Esophagus mucosa (tissue), 1 donor: ENCODE data around the gene MACC1. TPM values are rescaled to one million over a fixed set of nuclear protein-coding genes. Genes with fewer than 3 reads are reported as not detected.
"Not testable (repeated sequence)": the region's sequence is repeated elsewhere in the genome, so short reads cannot be mapped to it uniquely, and the experiment has no call there.

Experiments
- ATAC-seq: fragments of 200-7000 bp; cut with Tn5 transposase; one replicate; pipeline ENCODE4 v1.9.1; 2020
- total RNA-seq: library from RNA; stranded (reverse); gene quantifications from one replicate; pipeline ENCODE4 v1.2.4, GENCODE V29; 2023
- donor health status: DM: yes; HTN: yes; CAD: no.

The MACC1 gene
- total RNA-seq, 1 donor from 2014 or later: 22.3 TPM

DNA sequence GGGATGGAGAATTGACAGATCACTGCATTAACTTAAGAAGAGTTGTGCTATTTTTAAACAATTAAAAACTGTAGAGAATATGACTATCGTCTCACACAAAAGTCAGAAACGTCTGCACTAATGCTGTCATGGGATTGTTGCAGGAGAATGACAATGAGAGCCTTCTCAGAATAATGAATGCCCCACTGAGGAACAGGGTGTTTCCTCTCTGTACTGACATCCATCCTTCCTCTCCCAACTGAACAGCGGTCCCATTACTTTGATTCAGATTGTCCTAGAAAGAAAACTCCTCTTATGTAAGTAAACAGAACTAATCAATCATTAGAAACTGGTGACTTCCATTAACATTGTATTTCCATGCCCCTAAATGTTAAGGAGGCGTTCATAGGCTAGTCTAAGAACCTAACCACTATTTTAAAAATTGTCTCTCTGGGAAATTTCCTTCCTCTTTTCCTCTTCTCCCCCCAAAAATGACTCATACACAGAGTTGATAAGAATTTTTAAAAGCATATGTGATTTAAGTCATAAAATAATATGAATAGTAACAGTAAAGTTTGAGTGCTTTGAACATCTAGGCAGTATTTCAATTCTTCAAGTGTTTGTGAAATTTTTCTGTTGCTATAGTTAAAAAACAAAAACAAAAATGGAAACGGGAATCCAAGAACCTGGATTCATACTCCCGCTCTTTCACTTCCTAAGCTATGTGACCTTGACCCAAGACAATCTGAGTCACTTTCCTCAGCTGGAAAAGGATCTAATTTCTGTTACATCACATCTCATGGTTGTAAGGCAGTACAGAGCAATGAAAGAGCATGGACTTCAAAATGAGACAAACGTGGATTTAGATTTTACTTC, 12.7 kb upstream of the MACC1 start:
- ATAC-seq: no peak

DNA sequence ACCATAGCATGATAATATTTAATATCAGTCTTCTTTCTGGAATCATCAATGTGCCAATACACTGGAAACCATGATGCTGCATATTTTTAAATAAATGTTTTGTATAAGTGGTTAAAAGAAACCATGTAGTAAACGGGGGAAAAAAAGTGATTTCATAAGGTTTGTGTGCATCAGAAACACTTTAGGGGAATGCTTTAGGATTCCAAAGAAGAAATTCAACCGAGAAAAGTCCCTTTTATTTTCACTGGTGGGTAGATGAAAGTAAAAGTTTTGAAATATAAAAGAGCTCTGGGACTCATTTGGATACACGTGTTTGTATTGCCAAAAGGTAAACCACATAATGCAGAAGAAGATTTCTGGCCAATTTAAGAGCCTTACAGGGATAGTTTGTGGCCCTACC, 11.9 kb upstream of the MACC1 start:
- no peak for ATAC-seq

DNA sequence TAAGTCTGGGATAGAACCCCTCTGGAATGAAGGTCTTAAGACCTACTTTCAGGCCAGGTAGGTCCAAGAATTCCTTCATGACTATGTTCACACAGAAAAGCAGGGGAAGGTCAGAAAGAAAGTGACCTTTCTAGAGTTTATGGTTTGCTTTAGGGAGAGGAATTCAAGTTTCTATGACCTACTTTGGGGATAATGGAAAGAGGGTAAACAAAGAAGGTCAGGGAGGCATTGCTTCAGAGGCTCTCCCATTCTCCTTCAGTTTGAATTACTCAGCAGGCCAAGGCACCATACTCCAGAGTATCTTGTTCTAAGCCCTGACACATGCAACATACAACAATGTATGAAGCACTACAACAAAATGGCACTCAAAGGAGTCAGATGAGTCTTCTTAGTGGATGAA, 11.5 kb upstream of the MACC1 start:
- ATAC-seq: no peak

DNA sequence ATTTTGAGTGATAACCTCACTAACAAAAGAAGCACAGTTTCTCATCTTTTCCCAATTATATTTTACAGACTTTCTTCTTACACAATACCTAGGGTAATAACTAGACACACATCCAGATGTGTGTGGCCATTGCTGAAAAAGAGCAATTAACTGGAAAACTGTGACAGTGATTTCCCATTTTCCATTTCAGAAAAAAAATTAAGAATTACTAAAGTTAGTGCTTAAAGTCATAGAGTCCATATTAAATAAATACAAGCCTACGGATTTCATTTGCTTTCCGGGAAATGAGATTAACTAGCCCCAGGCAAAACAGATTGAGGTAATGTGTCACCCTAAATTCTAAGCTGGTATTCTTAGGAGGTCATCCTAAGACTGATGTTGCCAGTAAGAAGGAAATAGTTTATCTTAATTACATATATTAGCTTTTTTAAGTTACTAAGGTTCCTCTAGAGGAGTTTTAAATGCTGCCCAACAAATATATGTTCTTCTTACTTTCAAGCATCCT, 10.2 kb upstream of the MACC1 start:
- ATAC-seq: no peak

DNA sequence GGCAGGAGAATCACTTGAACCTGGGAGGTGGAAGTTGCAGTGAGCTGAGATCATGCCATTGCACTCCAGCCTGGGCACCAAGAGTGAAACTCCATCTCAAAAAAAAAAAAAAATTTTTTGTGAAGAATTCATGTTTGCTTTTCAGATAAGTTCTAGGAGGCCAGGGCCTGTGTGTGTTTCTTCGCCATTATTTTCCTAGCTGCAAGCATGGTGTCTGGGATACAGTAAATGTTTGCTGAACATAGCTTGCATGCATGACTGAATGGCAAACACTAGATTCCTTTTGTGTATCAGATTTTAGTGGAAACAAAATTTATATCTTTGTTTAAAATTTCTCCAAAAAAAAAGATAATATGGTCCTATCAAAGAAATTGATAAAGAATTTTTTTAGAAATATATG, 9.7 kb upstream of the MACC1 start:
- ATAC-seq: no peak

DNA sequence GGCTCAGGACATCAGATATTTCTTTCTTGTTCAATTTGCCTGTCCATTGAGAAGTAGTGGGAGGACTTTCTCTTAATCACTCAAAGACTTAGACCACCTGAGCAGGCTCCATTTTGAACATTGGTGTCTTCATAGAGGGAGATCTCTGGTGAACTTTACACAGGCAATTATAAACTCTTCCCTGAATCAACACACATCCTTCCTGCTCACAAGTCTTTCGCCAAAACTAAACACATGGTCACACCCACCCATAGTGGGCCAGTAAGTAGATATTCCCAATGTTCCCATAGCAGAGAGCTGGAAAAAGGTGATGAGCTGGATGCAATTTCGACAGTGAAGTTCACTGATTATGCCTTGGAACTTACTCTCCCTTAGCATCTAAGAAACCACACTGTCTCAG, 8.2 kb upstream of the MACC1 start:
- no peak for ATAC-seq

DNA sequence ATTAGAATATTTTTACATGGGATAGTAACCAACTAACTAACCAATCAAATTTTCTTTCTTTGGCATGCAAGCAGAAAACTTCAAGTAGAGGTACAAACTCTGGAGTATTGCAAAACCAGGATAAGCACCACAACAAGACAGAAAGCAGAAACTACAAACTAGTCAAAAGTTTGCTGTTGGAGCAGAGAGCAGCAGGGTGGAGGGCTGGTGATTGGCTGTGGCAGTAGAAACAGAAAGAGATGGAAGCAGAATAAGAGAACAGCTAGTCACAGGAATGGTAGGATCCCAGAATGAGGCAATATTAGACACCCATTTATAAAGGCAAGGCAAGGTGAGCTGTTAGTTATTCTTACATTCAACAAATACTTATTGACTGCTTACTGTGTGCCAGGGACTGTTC, 6.8 kb upstream of the MACC1 start:
- no peak for ATAC-seq

DNA sequence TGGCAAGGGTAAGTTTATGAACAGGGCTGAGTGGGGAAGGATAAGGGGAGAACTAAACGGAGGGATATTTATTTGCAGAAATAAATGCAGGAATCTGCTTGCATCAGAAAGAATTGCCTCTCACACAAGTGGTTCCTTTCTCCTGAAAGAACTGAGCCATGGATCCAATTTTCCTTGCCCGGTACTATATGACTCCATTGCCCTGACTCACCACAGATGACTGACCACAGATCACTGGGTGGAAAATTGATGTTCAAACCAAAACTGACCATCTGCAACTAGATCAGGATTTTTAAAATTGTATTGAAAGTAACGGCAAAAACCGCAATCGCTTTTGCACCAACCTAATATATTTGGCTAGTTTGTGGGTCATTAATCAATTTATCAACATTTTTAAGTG, 6.2 kb upstream of the MACC1 start:
- no peak for ATAC-seq

DNA sequence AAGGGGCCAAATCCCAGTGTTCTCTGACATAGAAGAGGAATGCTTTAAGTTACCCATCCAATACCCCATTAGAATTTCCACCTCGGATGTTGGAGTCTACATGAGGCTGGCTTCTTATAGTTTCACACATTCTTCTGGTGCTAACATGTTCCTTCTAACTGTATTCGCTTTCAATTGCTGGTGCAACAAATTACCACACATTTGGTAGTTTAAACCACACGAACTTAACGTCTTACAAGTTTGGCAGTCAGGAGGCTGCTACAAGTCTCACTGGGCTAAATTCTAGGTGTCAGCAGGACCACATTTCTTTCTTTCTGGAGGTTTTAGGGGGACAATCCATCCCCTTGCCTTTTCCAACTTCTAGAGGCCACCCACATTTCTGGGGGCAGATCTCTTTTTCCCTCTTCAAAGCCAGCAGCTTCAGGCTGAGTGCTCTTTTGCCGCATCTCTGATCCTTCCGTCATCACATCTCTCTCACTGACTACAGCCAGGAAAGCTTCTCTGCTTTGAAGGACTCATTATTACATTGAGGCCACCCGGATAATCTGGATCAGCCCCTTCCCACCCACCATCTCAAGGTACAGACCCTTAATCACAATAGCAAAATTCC, 5.1 kb upstream of the MACC1 start:
- ATAC-seq: no peak

DNA sequence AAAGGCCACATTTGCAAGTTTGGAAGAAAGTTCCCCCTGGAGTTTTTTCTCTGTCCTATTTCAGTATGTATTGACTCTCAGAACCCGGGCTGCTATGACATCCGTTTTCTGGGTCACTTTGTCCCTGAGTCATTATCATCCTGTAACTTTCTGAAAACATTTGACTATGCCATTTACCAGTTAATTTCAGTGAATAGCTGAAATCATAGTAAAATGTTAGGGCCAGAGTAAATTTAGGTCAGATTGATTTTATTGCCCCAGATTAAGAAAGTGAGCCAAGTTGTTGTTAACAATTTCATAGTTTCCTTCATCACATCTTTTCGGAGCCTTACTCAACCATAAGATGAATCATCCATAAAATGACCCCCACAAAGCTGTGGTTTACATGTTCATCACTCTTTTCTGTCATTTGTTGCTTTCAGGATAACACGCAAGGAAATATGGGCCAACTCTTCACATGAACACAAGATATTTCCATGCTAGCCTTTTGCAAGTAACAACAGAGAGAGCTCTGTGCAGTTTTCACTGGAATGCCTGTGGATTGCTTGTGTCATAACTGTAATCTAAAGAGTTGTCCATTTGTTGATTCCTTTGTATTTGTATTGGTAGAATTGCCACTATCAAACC, 3.9 kb upstream of the MACC1 start:
- ATAC-seq: no peak

DNA sequence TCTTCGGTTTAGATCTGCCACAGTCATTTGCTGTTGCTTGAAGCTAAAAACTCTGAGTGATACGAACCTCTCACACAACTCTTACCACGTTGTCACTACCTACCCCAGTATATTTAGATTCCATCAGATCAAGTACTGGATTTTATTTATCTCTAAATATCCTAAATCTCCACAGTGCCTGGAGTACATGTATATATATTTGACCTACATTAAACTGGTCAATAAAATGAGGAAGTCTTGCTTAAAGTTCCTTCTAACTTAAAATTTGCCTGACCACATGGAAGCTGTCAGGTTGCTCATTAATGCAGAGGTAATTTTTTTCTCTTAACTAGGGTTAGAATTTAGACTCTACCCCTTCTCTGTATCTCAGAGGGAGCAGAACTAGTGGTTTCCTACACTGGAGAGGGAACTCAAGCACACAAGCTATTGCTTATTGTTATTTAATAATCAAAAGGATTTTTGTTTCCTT, 3.1 kb upstream of the MACC1 start:
- no peak for ATAC-seq

DNA sequence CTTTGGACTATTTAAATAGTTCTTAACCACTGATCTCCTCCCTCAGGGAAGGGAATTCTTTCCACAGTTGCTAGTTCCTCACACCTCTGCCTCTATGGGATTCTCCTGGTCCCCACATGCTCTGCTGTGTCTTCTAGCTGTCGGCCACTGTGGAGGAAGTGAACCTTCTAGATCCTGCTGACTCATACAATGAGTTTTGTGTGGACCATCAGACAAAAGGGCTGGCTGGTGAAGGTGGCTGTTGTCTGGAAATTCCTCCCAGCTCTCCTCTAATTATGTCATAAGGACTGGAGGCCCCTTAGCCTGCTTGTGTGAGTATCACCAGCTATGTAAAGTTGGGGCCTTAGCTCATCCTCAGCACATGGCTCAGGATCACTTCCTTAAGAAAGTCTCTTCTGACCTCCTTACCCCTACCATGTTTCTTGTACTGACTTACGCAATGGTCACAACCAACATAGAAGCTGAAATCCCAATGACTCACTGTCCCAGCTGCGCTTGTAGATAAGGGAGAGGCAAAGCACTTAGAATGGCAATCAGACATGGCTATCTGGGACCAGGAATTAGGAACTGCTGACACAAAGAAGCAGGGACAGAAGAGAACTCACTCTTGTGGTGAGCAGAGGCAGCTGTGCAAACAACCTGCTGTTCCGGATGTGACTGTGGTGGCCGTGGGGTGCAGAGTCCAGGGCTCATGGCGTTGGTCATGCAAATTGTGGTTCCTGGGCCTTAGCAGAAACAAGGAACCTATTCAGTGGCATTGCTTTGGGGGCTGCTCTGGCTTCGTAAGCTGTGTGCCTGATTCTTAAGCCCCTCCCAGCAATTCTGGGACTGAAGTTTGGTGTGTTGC, 2.5 kb upstream of the MACC1 start:
- ATAC-seq: peak; percentile 56

DNA sequence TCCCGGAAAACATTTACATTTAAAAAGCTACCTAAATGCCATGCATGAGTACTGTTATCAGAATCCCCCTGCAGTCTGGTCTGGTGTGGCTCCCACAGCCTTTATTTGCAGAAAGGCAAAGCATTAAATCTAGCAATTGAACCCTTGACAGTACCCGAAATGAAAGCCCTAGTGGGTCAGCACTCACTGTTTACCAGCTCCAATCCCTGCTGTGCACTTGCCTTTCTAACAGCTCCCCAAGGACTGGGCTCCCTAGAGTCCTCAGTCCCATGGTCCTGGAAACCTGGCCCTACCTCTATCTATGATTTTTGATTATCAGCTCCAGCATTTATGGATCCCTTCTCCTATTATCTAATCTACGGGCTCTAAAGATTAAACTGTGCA, 1.9 kb upstream of the MACC1 start:
- no peak for ATAC-seq

DNA sequence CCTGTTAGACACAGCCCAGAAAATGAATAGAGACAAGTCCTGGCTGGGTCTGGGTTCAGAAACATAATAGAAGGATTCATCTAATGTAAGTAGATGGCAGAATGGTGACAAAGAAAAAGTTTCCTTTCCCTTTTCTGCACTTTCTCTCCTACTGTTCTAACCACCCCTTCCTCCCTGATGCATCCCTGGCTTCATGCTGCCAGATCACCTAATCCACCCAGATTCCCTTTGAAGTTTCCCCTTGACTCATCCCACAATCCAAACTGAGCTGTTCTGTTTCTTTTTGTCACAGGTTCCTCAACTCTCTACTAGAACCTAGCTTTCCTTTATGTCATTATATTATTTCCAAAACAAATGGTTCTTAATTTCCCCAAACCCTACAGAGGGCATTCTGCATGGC, 1.1 kb upstream of the MACC1 start:
- no peak for ATAC-seq

DNA sequence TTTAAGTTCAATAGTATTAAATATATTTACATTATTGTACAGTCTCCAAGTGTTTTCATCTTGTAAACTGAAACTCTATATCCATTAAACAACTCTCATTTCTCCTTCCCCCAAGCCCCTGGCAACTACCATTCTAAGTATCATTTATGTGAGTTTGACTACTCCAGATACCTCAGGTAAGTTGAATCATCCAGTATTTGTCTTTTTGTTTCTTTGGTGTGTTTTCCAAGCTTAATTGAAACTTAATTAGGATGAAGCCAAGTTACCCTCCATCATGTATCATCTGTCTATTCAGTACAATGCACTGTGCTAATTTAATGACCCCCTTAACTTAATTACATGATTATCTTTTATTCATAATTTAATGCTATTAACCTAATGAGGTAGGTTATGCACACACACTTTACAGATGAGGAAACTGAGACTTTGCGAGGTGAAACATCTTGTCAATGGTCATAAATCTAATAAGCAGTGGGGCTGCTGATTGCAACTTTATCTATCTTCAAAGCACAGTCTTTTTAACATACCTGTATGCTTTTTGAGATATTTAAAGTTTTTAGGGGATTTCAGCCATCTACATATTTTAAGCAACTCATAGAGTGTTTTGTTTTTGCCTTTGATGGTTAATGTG, 663 bp downstream of the MACC1 start:
- ATAC-seq: no peak

DNA sequence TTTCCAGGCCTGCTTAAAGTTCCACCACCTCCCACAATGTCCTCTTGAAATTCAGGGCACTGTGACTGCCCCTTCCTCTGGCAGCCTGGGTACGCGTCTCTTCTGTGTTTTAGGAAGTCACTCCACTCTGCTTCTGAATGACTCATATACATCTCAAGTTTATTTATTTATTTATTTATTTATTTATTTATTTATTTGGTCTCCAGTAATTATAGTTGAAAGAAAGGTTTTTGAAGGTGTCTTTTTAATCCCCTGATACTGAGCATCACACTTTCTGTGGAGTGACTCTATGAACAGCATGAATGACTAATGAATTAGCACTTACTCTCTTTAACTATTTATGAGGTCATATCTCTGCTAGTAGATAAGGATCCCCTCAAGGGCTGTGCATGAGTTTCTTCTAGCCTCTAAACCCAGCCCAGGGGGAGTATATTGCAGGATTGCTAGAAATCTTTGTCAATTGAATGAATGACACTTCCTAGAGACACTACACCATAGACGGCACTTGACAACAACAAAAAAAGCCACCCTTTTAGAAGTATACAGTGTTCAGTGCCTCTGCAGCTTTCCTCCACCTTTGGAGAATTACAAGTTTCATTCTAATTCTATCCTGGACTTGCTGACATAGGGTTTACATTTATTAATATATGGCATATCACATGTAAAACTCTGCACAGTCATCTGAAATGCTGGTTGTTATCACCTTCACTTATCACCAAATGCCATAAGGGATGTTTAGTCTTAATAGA, 2.1 kb downstream of the MACC1 start:
- no peak for ATAC-seq

DNA sequence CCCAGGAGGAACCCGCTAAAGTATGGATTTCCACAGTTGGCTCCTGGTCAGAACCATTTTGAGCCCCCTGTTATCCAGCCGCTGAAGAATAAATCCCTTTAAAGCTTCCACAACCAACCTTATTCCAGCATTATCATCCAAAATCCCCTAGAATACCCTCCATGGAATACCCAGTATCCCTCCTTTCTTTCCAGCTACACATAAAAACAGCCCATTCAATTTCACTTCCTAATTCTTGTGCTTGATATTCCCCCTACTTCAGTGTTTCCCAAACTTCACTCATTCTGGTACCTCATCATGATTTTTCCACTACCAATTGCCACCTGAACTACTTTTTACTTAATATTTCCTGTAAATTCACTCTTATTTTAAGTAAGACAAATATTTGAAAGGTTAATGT, 3.1 kb downstream of the MACC1 start:
- no peak for ATAC-seq

DNA sequence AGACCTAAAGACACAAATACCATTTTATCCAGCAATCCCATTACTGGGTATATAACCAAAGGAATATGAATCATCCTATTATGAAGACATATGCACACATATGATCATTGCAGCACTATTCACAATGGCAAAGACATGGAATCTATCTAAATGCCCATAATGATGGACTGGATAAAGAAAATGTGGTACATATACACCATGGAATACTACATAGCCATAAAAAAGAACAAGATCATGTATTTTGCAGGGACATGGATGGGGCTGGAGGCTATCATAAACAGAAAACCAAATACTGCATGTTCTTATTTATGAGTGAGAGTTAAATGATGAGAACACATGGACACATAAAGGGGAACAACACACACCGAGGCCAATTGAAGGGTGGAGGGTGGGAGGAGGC, 3.8 kb downstream of the MACC1 start:
- ATAC-seq: no peak

DNA sequence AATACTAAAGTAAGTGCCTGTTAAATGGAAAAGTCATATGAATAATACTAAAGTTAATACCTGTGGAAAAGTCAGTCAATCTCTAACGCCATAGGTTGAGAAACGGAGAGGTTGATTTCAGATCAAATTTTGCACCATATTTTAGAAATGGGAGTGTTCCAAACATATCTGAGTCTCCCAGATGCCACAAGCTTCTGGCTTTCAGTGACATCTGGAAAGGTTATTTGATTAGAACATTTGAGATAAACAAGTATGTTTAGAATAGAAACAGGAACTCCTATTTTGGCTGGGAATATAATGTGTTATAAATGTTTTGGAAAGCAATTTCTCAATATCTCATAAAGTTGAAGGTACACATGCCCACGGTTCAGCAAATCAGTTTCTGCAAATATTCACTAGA, 5.8 kb downstream of the MACC1 start:
- ATAC-seq: no peak

DNA sequence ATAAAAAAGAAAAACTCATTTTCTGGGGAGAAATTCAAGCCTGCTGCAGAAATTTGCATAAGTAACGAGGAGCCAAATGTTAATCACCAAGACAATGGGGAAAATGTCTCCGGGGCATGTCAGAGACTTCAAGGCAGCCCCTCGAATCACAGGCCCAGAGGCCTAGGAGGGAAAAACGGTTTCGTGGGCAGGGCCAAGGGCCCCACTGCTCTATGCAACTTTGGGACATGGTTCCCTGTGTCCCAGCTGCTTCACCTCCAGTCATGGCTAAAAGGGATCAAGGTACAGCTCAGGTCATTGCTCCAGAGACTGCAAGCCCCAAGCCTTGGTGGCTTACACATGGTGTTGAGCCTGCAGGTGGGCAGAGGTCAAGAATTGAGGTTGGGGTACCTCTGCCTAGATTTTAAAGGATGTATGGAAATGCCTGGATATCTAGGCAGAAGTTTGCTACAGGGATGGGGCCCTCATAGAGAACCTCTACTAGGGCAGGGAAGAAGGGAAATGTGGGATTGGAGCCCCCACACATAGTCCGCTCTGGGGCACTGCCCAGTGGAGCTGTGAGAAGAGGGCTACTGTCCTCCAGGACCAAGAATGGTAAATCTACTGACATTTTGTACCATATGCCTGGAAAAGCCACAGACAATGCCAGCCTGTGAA, 8.4 kb downstream of the MACC1 start:
- ATAC-seq: no peak

DNA sequence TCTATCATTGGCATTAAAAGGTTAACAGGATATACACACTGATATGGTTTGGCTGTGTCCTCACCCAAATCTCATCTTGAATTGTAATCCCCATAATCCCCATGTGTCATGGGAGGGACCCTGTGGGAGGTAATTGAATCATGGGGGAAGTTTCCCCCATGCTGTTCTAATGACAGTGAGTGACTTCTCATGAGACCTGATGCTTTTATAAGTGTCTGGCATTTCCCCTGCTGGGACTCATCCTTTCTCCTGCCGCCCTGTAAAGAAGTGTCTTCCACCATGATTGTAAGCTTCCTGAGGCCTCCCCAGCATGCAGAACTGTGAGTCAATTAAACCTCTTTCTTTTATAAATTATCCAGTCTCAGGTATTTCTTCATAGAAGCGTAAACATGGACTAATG, 9.4 kb downstream of the MACC1 start:
- not testable (repeated sequence) for ATAC-seq
